DOHH2 (cell line): Measurements from ENCODE around the gene SIRT2.

Source experiments
- EZH2phosphoT487 ChIP-seq: fragments of 200-600 bp; sonication (generic); IDR thresholded peaks from 2 replicates; pipeline ENCODE4 v1.6.1; 2017; ENCODE audit warnings: borderline replicate concordance, mild to moderate bottlenecking, antibody characterized with exemption, low read length, moderate library complexity, mixed read lengths
- TF ChIP-seq, protein P1 (sequence below): fragments of 200-600 bp; sonication (generic); IDR thresholded peaks from one replicate; pipeline ENCODE4 v1.5.1; 2014; ENCODE audit warnings: antibody characterized with exemption, mild to moderate bottlenecking, low read depth, low read length; ENCODE audit not compliant: poor library complexity, severe bottlenecking

GRCh38 chr19:38919837-38920601, 20.6 kb upstream of the SIRT2 start:
- TF ChIP-seq, protein P1, sequence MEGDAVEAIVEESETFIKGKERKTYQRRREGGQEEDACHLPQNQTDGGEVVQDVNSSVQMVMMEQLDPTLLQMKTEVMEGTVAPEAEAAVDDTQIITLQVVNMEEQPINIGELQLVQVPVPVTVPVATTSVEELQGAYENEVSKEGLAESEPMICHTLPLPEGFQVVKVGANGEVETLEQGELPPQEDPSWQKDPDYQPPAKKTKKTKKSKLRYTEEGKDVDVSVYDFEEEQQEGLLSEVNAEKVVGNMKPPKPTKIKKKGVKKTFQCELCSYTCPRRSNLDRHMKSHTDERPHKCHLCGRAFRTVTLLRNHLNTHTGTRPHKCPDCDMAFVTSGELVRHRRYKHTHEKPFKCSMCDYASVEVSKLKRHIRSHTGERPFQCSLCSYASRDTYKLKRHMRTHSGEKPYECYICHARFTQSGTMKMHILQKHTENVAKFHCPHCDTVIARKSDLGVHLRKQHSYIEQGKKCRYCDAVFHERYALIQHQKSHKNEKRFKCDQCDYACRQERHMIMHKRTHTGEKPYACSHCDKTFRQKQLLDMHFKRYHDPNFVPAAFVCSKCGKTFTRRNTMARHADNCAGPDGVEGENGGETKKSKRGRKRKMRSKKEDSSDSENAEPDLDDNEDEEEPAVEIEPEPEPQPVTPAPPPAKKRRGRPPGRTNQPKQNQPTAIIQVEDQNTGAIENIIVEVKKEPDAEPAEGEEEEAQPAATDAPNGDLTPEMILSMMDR, result no peak
- no peak for TF ChIP-seq EZH2phosphoT487
